Mesothelial cell of epicardium (in vitro differentiated cells): Measurements from ENCODE around the gene CLNK. TPM values are rescaled to one million over a fixed set of nuclear protein-coding genes. Genes with fewer than 3 reads are reported as not detected.

ENCODE experiments used
- DNase-seq, 2 experiments: peaks; one replicate each; pipeline ENCODE4 v3.0.0; 2021; ENCODE audit warnings: low spot score in 2 of 2; ENCODE audit not compliant: unreplicated experiment in 2 of 2
- H3K27ac Mint-ChIP-seq: 2 replicates; pipeline ENCODE4 v1.8.0; 2021; ENCODE audit warnings: mixed read lengths
- H3K27me3 Mint-ChIP-seq: 2 replicates; pipeline ENCODE4 v1.8.0; 2021; ENCODE audit warnings: low read depth, mixed read lengths
- H3K36me3 Mint-ChIP-seq: 2 replicates; pipeline ENCODE4 v1.8.0; 2021; ENCODE audit warnings: mixed read lengths
- H3K4me1 Mint-ChIP-seq: 2 replicates; pipeline ENCODE4 v1.8.0; 2021; ENCODE audit warnings: mixed read lengths
- H3K4me3 Mint-ChIP-seq: 2 replicates; pipeline ENCODE4 v1.8.0; 2021; ENCODE audit warnings: mild to moderate bottlenecking, moderate library complexity, mixed read lengths
- H3K9me3 Mint-ChIP-seq: 2 replicates; pipeline ENCODE4 v1.8.0; 2021; ENCODE audit warnings: mixed read lengths
- total RNA-seq: library from RNA; stranded (reverse); gene quantifications from 3 replicates; pipeline ENCODE4 v1.2.1, GENCODE V29; 2021
- TF ChIP-seq, protein P1 (sequence below): fragments of 200-600 bp; sonication (generic); IDR thresholded peaks from one replicate; pipeline ENCODE4 v1.5.0; 2021; ENCODE audit warnings: antibody characterized with exemption; ENCODE audit not compliant: unreplicated experiment

CLNK gene
- total RNA-seq, 1 donor from 2014 or later = not detected

DNA sequence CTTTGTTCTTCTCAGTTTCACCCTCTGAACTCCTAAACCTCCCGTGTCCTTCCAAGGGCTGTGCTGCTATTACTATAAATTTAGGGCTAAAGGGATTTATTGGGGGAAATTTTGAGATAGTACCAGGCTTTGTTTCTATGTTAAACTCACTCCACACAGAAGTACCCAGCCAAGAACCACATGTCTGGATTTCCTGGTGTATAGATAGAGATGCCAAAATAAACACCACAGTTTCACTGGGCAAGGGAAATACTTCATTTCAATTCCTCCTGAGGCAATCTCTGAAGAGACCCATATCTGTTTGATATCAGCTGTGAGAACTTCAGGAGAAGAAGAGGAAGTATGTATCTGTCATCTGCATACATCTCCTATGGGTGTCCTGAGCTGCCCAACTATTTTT lies 21.7 kb upstream of the CLNK start:
- H3K27ac Mint-ChIP-seq = no peak overlapping the region
- TF ChIP-seq, protein P1, sequence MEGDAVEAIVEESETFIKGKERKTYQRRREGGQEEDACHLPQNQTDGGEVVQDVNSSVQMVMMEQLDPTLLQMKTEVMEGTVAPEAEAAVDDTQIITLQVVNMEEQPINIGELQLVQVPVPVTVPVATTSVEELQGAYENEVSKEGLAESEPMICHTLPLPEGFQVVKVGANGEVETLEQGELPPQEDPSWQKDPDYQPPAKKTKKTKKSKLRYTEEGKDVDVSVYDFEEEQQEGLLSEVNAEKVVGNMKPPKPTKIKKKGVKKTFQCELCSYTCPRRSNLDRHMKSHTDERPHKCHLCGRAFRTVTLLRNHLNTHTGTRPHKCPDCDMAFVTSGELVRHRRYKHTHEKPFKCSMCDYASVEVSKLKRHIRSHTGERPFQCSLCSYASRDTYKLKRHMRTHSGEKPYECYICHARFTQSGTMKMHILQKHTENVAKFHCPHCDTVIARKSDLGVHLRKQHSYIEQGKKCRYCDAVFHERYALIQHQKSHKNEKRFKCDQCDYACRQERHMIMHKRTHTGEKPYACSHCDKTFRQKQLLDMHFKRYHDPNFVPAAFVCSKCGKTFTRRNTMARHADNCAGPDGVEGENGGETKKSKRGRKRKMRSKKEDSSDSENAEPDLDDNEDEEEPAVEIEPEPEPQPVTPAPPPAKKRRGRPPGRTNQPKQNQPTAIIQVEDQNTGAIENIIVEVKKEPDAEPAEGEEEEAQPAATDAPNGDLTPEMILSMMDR = no peak
- DNase-seq = no peak
- no peaks in the 10 kb centered on the region for H3K9me3 Mint-ChIP-seq
- H3K27me3 Mint-ChIP-seq = no peaks in the 10 kb centered on the region
- H3K4me1 Mint-ChIP-seq = peaks cover 2% of the 10 kb centered on the region
- H3K36me3 Mint-ChIP-seq = no peaks in the 10 kb centered on the region
- H3K4me3 Mint-ChIP-seq = no peak overlapping the region

DNA sequence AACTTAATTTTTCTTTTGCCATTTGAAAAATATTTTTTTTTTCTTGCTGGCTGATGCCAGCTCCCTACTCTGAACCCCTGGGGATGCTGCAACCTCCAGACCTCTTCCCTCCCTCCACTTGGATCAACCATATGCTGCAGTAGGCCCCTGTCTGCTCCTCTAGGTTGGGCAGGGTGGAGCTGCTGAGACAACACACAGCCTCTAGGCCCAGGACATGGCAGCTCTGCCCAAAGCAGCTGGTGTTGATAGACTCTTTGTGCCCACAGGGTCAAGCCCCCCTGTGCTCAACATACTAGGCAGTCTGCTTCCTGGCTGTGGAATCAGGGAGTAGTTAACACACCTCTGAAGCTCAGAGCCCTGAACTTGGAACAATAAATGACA lies 19.9 kb upstream of the CLNK start:
- TF ChIP-seq, protein P1 = no peak
- Mint-ChIP-seq H3K4me3 (no peak overlapping the region), H3K4me1 (peaks cover 2% of the 10 kb centered on the region), H3K36me3 (no peaks in the 10 kb centered on the region), H3K9me3 (no peaks in the 10 kb centered on the region), H3K27ac (no peak overlapping the region), H3K27me3 (no peaks in the 10 kb centered on the region)
- DNase-seq = no peak

DNA sequence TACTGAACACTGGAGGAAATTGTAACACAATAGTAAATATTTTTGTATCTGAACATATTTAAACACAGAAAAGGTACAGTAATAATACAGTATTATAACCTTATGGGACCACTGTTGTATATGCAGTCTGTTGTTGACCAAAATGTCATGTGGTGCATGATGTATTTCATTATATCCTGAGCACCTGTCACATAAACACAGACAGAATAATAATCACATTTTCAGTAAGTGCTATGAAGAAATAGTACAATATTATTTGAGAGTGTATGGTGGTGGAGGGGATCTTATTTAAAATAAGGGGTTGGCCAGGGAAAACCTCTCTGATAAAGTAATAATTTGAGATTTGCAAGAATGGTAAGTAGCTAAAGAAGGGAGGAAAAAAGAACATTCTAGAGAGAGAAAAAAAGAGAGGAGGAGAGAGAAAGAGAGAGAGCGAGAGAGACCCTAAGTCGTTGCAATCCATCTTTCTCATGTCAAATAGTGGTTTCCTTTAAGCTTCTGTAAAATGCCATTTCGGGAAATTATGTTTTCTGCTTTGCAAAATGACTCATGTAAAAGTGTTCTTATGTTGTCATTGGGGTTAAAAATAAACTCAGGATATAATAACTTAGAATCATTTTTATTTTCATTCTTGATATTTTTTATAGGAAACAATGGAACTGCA lies 19.3 kb upstream of the CLNK start:
- TF ChIP-seq, protein P1 = no peak
- no peak for DNase-seq
- H3K27ac Mint-ChIP-seq = no peak overlapping the region
- no peaks in the 10 kb centered on the region for H3K36me3 Mint-ChIP-seq
- H3K4me1 Mint-ChIP-seq = peaks cover 2% of the 10 kb centered on the region
- peaks cover 3% of the 10 kb centered on the region for H3K9me3 Mint-ChIP-seq
- H3K4me3 Mint-ChIP-seq = no peak overlapping the region
- no peaks in the 10 kb centered on the region for H3K27me3 Mint-ChIP-seq

DNA sequence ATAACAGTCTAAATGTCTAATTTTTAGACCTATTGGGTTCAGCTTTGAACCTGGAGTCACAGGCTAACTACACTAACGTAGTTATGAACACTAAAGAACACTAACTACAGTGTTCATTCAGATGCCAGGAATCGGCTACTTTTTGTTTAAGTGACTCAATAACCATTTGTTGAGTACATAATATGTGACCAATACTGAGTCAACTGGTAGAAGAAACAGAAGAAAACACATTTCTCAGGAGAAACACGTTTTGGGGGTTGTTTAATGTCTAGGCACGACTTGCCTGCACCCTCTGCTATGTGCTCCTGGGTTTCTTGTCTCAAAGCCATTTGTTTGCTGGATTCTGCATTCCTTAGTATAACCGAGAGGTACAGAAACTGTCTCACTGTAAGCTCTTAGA lies 18.6 kb upstream of the CLNK start:
- Mint-ChIP-seq H3K4me3 (no peak overlapping the region), H3K36me3 (no peaks in the 10 kb centered on the region)
- no peak for DNase-seq

DNA sequence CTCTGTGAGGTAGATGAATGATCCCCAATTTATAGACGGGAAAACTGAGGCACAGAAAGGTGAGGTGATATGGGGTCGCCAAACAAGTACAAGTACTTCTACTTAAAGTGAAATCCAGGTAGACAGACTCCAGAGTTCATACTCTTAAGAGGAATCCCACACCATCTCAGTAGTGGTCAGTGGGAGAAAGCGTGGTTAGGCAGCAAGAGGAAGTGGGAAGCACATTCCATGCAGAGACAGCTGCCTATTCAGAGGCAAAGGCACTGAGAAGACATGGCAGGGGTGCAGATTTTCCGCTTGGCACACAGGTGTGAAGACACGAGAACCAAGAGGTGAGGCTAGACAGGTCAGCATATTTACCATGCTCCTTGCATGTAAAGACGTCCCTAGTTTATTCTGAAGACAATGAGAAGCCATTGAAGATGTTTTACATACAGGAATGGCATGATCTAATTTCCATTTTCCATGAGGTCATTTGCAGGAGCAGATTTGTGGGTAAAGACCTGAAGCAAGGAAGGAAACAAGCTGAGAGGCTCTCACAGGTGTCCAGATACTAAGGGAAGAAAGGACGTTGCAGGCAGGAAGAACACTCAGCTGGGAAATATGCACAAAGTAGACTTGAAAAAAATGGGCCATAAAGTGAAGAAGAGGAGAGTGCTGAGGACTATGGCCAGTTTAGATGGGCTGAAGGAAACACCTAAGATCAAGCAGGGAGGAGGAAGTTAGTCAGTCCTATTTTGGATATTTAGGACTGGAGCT lies 17.3 kb upstream of the CLNK start:
- DNase-seq = no peak
- no peak overlapping the region for H3K27ac Mint-ChIP-seq
- no peaks in the 10 kb centered on the region for H3K36me3 Mint-ChIP-seq
- H3K4me3 Mint-ChIP-seq = no peak overlapping the region
- peaks cover 8% of the 10 kb centered on the region for H3K9me3 Mint-ChIP-seq
- peaks cover 2% of the 10 kb centered on the region for H3K4me1 Mint-ChIP-seq
- TF ChIP-seq, protein P1 = no peak
- H3K27me3 Mint-ChIP-seq = no peaks in the 10 kb centered on the region

More for the DNA sequence above, 18.6 kb upstream of the CLNK start:
- Mint-ChIP-seq H3K27me3 (no peaks in the 10 kb centered on the region), H3K9me3 (peaks cover 8% of the 10 kb centered on the region), H3K27ac (no peak overlapping the region), H3K4me1 (peaks cover 2% of the 10 kb centered on the region)
- TF ChIP-seq, protein P1 = no peak
